Tibial artery (tissue), 4 donors: Measurements from ENCODE around the gene DNAH17.

Experiments used
- DNase-seq, 2 donors: peaks; one replicate each; pipeline ENCODE4 v3.0.0-alpha.2; 2019
- H3K27ac ChIP-seq, 2 donors: fragments of 200-600 bp; sonication (generic) in 1 of 2; 1 replicate in 1 of 2; 2 replicates in 1 of 2; pipeline ENCODE4 v1.5.1; 2018 to 2019; ENCODE audit warnings: mild to moderate bottlenecking in 1 of 2
- H3K27me3 ChIP-seq, 2 donors: fragments of 200-600 bp; sonication (generic) in 1 of 2; one replicate each; pipeline versions ENCODE4 v1.5.1 to v1.6.0; 2016 to 2019
- H3K36me3 ChIP-seq, 3 donors: fragments of 200-600 bp; sonication (generic) in 2 of 3; one replicate each; pipeline ENCODE4 v1.5.1; 2016 to 2019; ENCODE audit warnings: mild to moderate bottlenecking in 2 of 3
- H3K4me1 ChIP-seq, 4 donors: fragments of 200-600 bp; sonication (generic) in 2 of 4; 1 replicate in 3 of 4; 2 replicates in 1 of 4; pipeline ENCODE4 v1.5.1; 2016 to 2019
- H3K4me3 ChIP-seq, 2 donors: fragments of 200-600 bp; sonication (generic) in 1 of 2; 1 replicate in 1 of 2; 2 replicates in 1 of 2; pipeline ENCODE4 v1.5.1; 2018 to 2019; ENCODE audit warnings: mild to moderate bottlenecking in 2 of 2
- H3K9me3 ChIP-seq, 3 donors: fragments of 200-600 bp; sonication (generic) in 1 of 3; one replicate each; pipeline ENCODE4 v1.5.1; 2016 to 2019
- intact Hi-C: fragments of 100-400 bp; cut with DNase I; formaldehyde crosslinking; loops from one replicate; pipeline ENCODE4 v1.15.0; 2023; ENCODE audit warnings: low total_unique reads
- TF ChIP-seq, protein P1 (sequence below), 2 experiments: fragments of 200-600 bp in 1 of 2; fragments of 450-650 bp in 1 of 2; IDR thresholded peaks; one replicate each; pipeline ENCODE4 v1.5.1; 2017 to 2019; ENCODE audit warnings: antibody characterized with exemption in 2 of 2, mild to moderate bottlenecking in 1 of 2, moderate library complexity in 1 of 2

Gene DNAH17

DNA sequence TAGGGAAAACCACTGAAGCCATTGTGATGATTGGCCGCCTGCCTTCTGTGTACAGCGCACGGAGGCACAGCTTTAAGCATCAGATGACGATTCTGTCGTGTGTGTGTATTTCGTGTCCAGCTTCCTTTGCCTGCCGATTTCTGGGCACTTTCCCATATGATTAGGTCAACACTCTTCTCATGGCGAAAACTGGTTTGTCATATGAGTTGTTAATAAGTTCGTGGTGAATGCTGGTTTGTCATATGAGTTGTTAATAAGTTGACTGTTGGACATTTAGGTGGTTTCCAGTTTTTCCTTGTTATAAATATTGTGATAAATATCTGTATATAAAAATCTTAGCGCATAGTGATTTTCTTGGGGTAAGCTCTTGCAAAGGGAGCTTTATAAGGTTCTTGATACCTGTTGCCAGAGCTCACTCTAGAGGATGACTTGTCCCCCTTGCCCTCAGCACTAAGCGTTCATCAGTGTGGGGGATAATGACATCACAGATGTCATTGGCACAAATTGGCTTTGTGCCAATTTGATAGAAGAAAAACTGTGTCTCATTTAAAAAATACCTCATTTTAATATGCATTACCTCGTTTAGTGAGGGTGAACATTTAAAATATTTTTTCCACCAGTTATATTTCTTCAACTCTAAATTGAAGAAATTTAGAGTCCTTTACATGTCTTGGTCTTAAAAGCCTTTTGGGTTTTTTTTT, 158.7 kb downstream of the DNAH17 start:
- intact Hi-C loops: no loop called here
- Histone ChIP-seq H3K27me3 (no peaks in the 10 kb centered on the region), H3K36me3 (peaks cover 9 to 59% (median 38%) of the 10 kb centered on the region in 3 donors), H3K27ac (no peak overlapping the region), H3K4me3 (no peak overlapping the region), H3K4me1 (peaks cover 0 to 25% (median 18%) of the 10 kb centered on the region in 4 donors), H3K9me3 (no peaks in the 10 kb centered on the region)
- no peak for DNase-seq
- TF ChIP-seq, protein P1, sequence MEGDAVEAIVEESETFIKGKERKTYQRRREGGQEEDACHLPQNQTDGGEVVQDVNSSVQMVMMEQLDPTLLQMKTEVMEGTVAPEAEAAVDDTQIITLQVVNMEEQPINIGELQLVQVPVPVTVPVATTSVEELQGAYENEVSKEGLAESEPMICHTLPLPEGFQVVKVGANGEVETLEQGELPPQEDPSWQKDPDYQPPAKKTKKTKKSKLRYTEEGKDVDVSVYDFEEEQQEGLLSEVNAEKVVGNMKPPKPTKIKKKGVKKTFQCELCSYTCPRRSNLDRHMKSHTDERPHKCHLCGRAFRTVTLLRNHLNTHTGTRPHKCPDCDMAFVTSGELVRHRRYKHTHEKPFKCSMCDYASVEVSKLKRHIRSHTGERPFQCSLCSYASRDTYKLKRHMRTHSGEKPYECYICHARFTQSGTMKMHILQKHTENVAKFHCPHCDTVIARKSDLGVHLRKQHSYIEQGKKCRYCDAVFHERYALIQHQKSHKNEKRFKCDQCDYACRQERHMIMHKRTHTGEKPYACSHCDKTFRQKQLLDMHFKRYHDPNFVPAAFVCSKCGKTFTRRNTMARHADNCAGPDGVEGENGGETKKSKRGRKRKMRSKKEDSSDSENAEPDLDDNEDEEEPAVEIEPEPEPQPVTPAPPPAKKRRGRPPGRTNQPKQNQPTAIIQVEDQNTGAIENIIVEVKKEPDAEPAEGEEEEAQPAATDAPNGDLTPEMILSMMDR (IDR thresholded peaks at IDR 0.05): no peak

DNA sequence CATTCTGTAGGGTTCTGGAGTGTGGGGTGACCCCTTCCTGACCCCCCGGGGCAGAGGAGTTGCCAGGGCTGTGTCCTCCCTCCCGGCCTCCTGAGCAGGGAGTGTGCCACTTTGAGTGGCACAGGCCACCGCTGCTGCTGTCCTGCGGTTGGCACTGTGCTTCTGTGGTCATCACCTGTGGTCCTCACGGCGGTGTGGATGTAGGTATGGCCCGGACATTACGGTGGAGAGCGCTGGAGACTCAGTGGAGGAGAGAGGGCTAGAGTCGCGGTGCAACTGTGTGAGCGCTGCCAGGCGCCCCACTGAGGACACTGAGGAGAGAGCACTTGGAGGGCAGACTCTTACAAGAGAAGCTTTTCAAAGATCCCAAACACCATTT, 159.7 kb downstream of the DNAH17 start:
- H3K27me3 ChIP-seq: no peaks in the 10 kb centered on the region
- intact Hi-C loops: no loop called here
- no peak overlapping the region for H3K4me3 ChIP-seq
- DNase-seq: no peak
- peak overlapping the region; percentile 39 to 61 for H3K27ac ChIP-seq
- no peaks in the 10 kb centered on the region for H3K9me3 ChIP-seq
- peaks cover 9 to 60% (median 35%) of the 10 kb centered on the region in 3 donors for H3K36me3 ChIP-seq
- TF ChIP-seq, protein P1 (IDR thresholded peaks at IDR 0.05): no peak
- peaks cover 0 to 26% (median 20%) of the 10 kb centered on the region in 4 donors for H3K4me1 ChIP-seq

DNA sequence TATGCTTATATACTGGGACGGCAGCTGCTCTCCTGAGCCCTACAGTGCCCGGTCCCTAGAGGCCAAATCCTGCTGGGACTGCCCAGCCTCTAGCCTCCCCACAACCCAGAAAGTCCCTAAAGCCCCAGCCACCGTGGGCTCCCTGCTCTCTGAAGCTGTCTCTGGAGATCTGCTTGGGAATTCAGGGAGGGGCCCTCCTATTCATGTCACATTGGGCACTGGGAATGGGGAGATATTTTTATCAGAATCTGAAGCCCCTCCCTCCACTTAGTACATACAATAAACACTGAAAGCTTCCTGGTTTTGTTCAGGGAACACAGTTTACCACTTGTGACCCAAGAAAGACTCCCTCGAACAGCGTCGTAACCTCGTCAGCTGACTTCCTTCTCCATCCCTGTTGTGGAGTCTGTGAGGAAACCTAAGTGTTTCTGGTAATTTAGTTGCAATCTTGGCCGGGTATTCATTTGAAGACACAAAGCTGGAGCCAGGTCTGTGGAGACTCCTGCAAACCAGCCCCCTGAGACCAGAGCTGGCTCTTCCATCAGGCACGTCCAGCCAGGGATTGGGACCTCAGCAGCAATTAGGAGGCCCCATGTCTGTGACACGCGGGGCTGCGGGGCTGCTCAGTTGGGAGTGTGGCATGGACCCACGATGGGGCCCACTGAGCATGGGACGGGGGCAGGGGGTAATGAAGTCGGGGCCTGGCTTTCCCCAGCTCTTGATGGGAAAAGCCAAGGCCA, 160.2 kb downstream of the DNAH17 start:
- no peaks in the 10 kb centered on the region for H3K27me3 ChIP-seq
- intact Hi-C loops: no loop called here
- H3K4me3 ChIP-seq: no peak overlapping the region
- H3K36me3 ChIP-seq: peaks cover 9 to 60% (median 38%) of the 10 kb centered on the region in 3 donors
- peaks cover 0 to 26% (median 20%) of the 10 kb centered on the region in 4 donors for H3K4me1 ChIP-seq
- H3K9me3 ChIP-seq: no peaks in the 10 kb centered on the region
- DNase-seq: peak in 1 of 2 donors; percentile 67
- TF ChIP-seq, protein P1 (IDR thresholded peaks at IDR 0.05): no peak
- H3K27ac ChIP-seq: peak overlapping the region; percentile 39 to 61

DNA sequence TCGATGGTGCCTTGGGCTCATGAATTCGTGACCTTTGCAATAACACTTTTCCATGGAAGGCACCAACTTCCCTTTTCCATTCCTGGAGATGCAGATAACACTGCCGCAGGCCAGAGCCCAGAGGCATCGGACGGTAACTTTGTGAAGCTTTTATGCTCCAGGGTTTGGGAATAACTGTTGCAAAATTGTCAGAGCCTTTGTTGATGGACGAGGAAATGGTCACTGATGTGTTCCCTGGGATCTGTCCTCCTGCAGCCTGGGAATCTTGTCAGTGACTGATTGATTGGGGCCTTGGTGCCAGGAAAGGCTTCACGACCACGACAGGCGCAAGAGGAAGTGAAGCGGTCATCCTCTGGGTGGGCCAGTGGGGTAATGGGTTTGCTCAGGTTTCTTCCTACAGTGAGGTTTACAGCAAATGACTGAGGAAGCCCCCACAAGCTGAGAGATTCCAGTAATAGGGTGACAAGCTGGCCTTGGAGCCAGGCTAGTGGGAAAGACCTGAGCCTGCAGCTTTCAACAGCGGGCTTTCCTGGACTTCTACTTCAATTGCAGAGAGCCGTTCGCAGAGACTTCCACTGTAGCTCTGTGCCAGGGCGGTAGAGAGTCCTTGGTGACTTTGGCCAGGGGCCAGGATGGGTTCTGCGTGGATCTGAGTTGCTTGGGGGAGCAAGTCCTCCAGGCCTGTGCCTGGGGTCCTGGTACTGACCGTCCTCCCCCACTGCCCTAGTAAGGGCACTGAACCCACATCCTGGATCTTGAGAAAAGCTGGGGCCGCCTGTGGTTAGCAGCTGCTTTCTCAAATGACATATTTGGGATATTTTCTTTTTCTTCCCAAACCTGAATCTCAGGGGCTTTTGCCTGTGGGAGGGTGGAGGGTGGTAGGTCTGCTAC, 161.1 kb downstream of the DNAH17 start:
- H3K4me1 ChIP-seq: peaks cover 0 to 26% (median 17%) of the 10 kb centered on the region in 4 donors
- no peak overlapping the region for H3K4me3 ChIP-seq
- H3K36me3 ChIP-seq: peaks cover 9 to 55% (median 30%) of the 10 kb centered on the region in 3 donors
- H3K27me3 ChIP-seq: no peaks in the 10 kb centered on the region
- intact Hi-C loops: no loop called here
- TF ChIP-seq, protein P1 (IDR thresholded peaks at IDR 0.05): no peak
- DNase-seq: no peak
- H3K9me3 ChIP-seq: no peaks in the 10 kb centered on the region
- peak overlapping the region; percentile 39 to 61 for H3K27ac ChIP-seq
